ENCODE data around the gene MSI2.

Gene MSI2

DNA sequence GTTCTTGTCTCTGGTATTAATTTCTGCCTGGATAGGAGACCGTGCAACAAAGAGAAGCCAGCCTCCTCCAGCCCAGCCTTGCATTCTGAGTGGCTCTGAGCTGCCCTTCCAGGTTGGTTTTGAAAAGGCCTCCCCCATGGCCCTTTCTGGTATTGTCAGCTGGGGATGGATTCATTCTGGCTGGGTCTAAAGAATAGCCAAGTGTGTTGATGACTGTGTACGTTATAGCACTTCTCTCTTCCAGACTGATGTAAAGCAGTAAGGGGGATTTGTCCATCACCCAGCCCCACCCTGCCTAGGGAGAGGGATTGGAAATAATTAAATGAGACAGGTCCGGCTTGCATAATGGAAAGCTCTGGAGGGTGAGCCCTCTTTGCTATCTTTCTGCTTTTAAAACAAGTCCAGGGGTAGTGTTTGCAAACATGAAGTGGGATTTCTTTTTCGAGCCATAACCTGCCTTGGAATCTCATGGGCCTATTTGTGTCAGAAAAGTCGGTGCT, 146.4 kb downstream of the MSI2 start:
- Histone ChIP-seq H2BK5ac (ENCODE audit: low read length) (no peak overlapping the region), H4K91ac (ENCODE audit: low read depth, low read length, poor library complexity) (no peak overlapping the region), H3K79me1 (ENCODE audit: low read depth, low read length) (peaks cover 1% of the 10 kb centered on the region), H3K14ac (ENCODE audit: low read length) (no peak overlapping the region), H3K4ac (ENCODE audit: low read length) (no peak overlapping the region), H3K27me3 (ENCODE audit: control insufficient read depth in 3 of 3, insufficient read depth in 3 of 3, low read depth in 1 of 3, low read length in 3 of 3) (no peaks in the 10 kb centered on the region), H3K18ac (ENCODE audit: low read length) (no peak overlapping the region), H2BK120ac (ENCODE audit: low read depth, low read length) (no peak overlapping the region), H2BK12ac (ENCODE audit: low read length) (no peak overlapping the region), H3K4me1 (ENCODE audit: control insufficient read depth in 2 of 2, insufficient read depth in 1 of 2, low read depth in 1 of 2, low read length in 2 of 2) (peaks cover 48 to 54% of the 10 kb centered on the region in 2 donors), H3K9me3 (replicated peaks in 1 of 2; ENCODE audit: control insufficient read depth in 2 of 2, insufficient read depth in 1 of 2, low read depth in 1 of 2, low read length in 2 of 2) (no peaks in the 10 kb centered on the region), H3K4me3 (ENCODE audit: low read length in 2 of 2) (no peak overlapping the region), H4K8ac (ENCODE audit: low read depth, low read length) (no peak overlapping the region), H2AFZ (ENCODE audit: low read length) (no peak overlapping the region), H3K4me2 (ENCODE audit: insufficient read depth, low read length, poor library complexity, severe bottlenecking) (no peak overlapping the region), H2BK15ac (ENCODE audit: low read length) (no peak overlapping the region), H3K36me3 (replicated peaks in 1 of 2; ENCODE audit: control insufficient read depth in 2 of 2, insufficient read depth in 2 of 2, low read length in 2 of 2) (peaks cover 2 to 48% of the 10 kb centered on the region in 2 donors), H3K23ac (ENCODE audit: low read depth, low read length, poor library complexity) (no peak overlapping the region), H2AK5ac (ENCODE audit: low read depth, low read length) (peak overlapping the region; percentile 3), H3K27ac (replicated peaks; ENCODE audit: low read length) (no peak overlapping the region), H3K9ac (ENCODE audit: low read depth, low read length, poor library complexity) (no peak overlapping the region)
- no peak for DNase-seq (ENCODE audit: low spot score)
- no CpG with 5 or more reads among the region's 5 CpGs for WGBS, 2 donors (ENCODE audit: extremely low coverage in 2 of 2, insufficient read length in 2 of 2, insufficient replicate concordance in 1 of 2)

DNA sequence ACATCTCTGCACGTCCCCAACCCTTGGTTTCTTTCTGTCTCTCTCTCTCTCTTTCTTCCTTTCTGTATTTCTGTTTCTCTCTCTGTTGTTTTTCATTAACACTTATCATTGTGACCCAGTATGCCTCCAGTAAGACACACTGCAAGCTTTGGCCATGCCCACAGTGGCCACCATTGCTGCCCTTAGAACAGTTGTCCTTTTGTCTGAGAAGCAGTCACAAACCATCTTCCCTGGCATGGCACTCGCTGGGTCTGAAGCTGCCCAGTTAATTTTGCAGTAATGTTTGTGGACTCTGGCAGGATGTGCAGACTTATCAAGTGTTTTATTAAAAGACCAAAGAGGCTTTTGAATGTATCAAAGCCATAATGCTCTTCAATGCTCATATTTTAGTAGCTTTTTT, 146.9 kb downstream of the MSI2 start:
- H3K36me3 ChIP-seq (replicated peaks in 1 of 2; ENCODE audit: control insufficient read depth in 2 of 2, insufficient read depth in 2 of 2, low read length in 2 of 2), result peaks cover 2 to 48% of the 10 kb centered on the region in 2 donors
- no peak for DNase-seq (ENCODE audit: low spot score)
- H4K91ac ChIP-seq (ENCODE audit: low read depth, low read length, poor library complexity), result no peak overlapping the region
- no peak overlapping the region for H3K27ac ChIP-seq (replicated peaks; ENCODE audit: low read length)
- H2AFZ ChIP-seq (ENCODE audit: low read length), result no peak overlapping the region
- peak overlapping the region; percentile 65 for H3K18ac ChIP-seq (ENCODE audit: low read length)
- peak overlapping the region; percentile 3 for H2AK5ac ChIP-seq (ENCODE audit: low read depth, low read length)
- no peak overlapping the region for H3K4me2 ChIP-seq (ENCODE audit: insufficient read depth, low read length, poor library complexity, severe bottlenecking)
- H3K27me3 ChIP-seq (ENCODE audit: control insufficient read depth in 3 of 3, insufficient read depth in 3 of 3, low read depth in 1 of 3, low read length in 3 of 3), result no peaks in the 10 kb centered on the region
- H2BK15ac ChIP-seq (ENCODE audit: low read length), result no peak overlapping the region
- no peak overlapping the region for H4K8ac ChIP-seq (ENCODE audit: low read depth, low read length)
- no peak overlapping the region for H2BK12ac ChIP-seq (ENCODE audit: low read length)
- no peak overlapping the region for H3K23ac ChIP-seq (ENCODE audit: low read depth, low read length, poor library complexity)
- no CpG with 5 or more reads among the region's 2 CpGs for WGBS, 2 donors (ENCODE audit: extremely low coverage in 2 of 2, insufficient read length in 2 of 2, insufficient replicate concordance in 1 of 2)
- H3K9me3 ChIP-seq (replicated peaks in 1 of 2; ENCODE audit: control insufficient read depth in 2 of 2, insufficient read depth in 1 of 2, low read depth in 1 of 2, low read length in 2 of 2), result no peaks in the 10 kb centered on the region
- H3K9ac ChIP-seq (ENCODE audit: low read depth, low read length, poor library complexity), result no peak overlapping the region
- H3K4me1 ChIP-seq (ENCODE audit: control insufficient read depth in 2 of 2, insufficient read depth in 1 of 2, low read depth in 1 of 2, low read length in 2 of 2), result peaks cover 52 to 54% of the 10 kb centered on the region in 2 donors
- no peak overlapping the region for H3K14ac ChIP-seq (ENCODE audit: low read length)
- H3K79me1 ChIP-seq (ENCODE audit: low read depth, low read length), result peaks cover 1% of the 10 kb centered on the region
- no peak overlapping the region for H2BK120ac ChIP-seq (ENCODE audit: low read depth, low read length)
- no peak overlapping the region for H3K4ac ChIP-seq (ENCODE audit: low read length)
- H2BK5ac ChIP-seq (ENCODE audit: low read length), result no peak overlapping the region
- no peak overlapping the region for H3K4me3 ChIP-seq (ENCODE audit: low read length in 2 of 2)

DNA sequence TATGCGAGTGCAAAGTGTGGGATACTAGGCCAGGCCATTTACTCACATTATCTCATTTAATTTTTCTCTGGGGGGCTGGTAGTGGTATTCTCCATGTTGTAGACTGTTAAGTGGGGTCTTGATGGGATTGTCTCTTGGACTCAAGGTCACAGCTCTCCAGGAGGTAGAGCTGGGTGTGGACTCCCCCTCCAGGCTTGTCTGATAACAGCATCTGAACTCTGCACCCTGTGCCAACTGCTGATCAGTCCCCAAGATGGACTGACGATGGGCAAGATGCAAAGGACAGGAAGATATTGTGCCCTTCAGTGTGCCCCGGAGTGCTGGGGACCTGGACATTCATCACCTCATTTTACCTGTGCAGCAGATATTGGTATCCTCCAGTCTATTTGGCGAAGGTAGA, 147.8 kb downstream of the MSI2 start:
- no peak for DNase-seq (ENCODE audit: low spot score)
- no CpG with 5 or more reads among the region's 4 CpGs for WGBS, 2 donors (ENCODE audit: extremely low coverage in 2 of 2, insufficient read length in 2 of 2, insufficient replicate concordance in 1 of 2)
- peak overlapping the region; percentile 69 for H3K18ac ChIP-seq (ENCODE audit: low read length)
- no peak overlapping the region for H2BK120ac ChIP-seq (ENCODE audit: low read depth, low read length)
- H3K4me1 ChIP-seq (ENCODE audit: control insufficient read depth in 2 of 2, insufficient read depth in 1 of 2, low read depth in 1 of 2, low read length in 2 of 2), result peaks cover 56 to 62% of the 10 kb centered on the region in 2 donors
- no peaks in the 10 kb centered on the region for H3K9me3 ChIP-seq (replicated peaks in 1 of 2; ENCODE audit: control insufficient read depth in 2 of 2, insufficient read depth in 1 of 2, low read depth in 1 of 2, low read length in 2 of 2)
- no peak overlapping the region for H4K91ac ChIP-seq (ENCODE audit: low read depth, low read length, poor library complexity)
- H3K23ac ChIP-seq (ENCODE audit: low read depth, low read length, poor library complexity), result no peak overlapping the region
- H3K14ac ChIP-seq (ENCODE audit: low read length), result no peak overlapping the region
- H3K4me2 ChIP-seq (ENCODE audit: insufficient read depth, low read length, poor library complexity, severe bottlenecking), result no peak overlapping the region
- no peaks in the 10 kb centered on the region for H3K27me3 ChIP-seq (ENCODE audit: control insufficient read depth in 3 of 3, insufficient read depth in 3 of 3, low read depth in 1 of 3, low read length in 3 of 3)
- H4K8ac ChIP-seq (ENCODE audit: low read depth, low read length), result no peak overlapping the region
- H3K36me3 ChIP-seq (replicated peaks in 1 of 2; ENCODE audit: control insufficient read depth in 2 of 2, insufficient read depth in 2 of 2, low read length in 2 of 2), result peaks cover 2 to 48% of the 10 kb centered on the region in 2 donors
- H3K9ac ChIP-seq (ENCODE audit: low read depth, low read length, poor library complexity), result no peak overlapping the region
- no peak overlapping the region for H2BK15ac ChIP-seq (ENCODE audit: low read length)
- H2BK5ac ChIP-seq (ENCODE audit: low read length), result no peak overlapping the region
- H2AFZ ChIP-seq (ENCODE audit: low read length), result no peak overlapping the region
- H2AK5ac ChIP-seq (ENCODE audit: low read depth, low read length), result no peak overlapping the region
- H3K4me3 ChIP-seq (ENCODE audit: low read length in 2 of 2), result no peak overlapping the region
- no peak overlapping the region for H3K27ac ChIP-seq (replicated peaks; ENCODE audit: low read length)
- H3K79me1 ChIP-seq (ENCODE audit: low read depth, low read length), result peaks cover 1% of the 10 kb centered on the region
- H2BK12ac ChIP-seq (ENCODE audit: low read length), result no peak overlapping the region
- no peak overlapping the region for H3K4ac ChIP-seq (ENCODE audit: low read length)

DNA sequence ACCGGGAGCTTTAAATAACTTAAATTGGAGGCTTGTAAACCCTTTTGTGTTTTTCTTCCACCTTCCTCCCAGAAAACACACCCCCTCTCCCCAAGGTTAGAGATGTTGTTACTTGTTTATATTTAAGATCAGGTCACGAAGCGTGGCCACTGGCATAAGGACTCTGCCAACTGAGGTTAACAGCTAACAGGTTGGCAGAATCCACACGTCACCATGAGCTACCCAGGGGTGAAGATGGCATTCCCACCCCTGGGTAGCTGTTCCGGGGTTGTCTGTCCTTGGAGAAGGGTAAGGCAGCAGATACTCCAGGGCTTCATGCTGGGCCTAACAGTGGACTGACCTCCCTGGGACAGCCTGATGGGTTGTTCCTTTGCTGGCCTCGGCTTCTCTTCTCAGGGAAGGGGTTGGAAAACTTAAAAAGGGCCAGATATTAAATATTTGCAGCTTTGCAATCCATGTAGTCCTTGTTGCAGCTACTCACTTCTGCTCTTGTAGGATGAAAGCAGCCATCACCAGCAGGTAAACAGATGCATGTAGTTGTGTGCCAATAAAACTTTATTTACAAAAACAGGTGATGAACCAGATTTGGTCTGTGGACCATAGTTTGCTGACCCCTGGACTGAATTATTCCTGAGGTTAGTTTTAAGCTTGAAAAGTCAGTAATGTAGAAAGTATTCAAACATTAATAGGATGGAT, 148.6 kb downstream of the MSI2 start:
- Histone ChIP-seq H2BK5ac (ENCODE audit: low read length) (peak overlapping the region; percentile 17), H3K27me3 (ENCODE audit: control insufficient read depth in 3 of 3, insufficient read depth in 3 of 3, low read depth in 1 of 3, low read length in 3 of 3) (no peaks in the 10 kb centered on the region), H3K79me1 (ENCODE audit: low read depth, low read length) (peaks cover 4% of the 10 kb centered on the region), H3K9me3 (replicated peaks in 1 of 2; ENCODE audit: control insufficient read depth in 2 of 2, insufficient read depth in 1 of 2, low read depth in 1 of 2, low read length in 2 of 2) (no peaks in the 10 kb centered on the region), H3K9ac (ENCODE audit: low read depth, low read length, poor library complexity) (no peak overlapping the region), H2BK120ac (ENCODE audit: low read depth, low read length) (no peak overlapping the region), H2BK15ac (ENCODE audit: low read length) (peak overlapping the region; percentile 5), H2BK12ac (ENCODE audit: low read length) (peak overlapping the region; percentile 63), H3K4me1 (ENCODE audit: control insufficient read depth in 2 of 2, insufficient read depth in 1 of 2, low read depth in 1 of 2, low read length in 2 of 2) (peaks cover 61 to 67% of the 10 kb centered on the region in 2 donors), H3K18ac (ENCODE audit: low read length) (peak overlapping the region; percentile 76), H3K36me3 (replicated peaks in 1 of 2; ENCODE audit: control insufficient read depth in 2 of 2, insufficient read depth in 2 of 2, low read length in 2 of 2) (peaks cover 2 to 49% of the 10 kb centered on the region in 2 donors), H2AK5ac (ENCODE audit: low read depth, low read length) (no peak overlapping the region), H2AFZ (ENCODE audit: low read length) (no peak overlapping the region), H3K23ac (ENCODE audit: low read depth, low read length, poor library complexity) (no peak overlapping the region), H4K8ac (ENCODE audit: low read depth, low read length) (no peak overlapping the region), H3K4me3 (ENCODE audit: low read length in 2 of 2) (no peak overlapping the region), H3K4ac (ENCODE audit: low read length) (no peak overlapping the region), H3K27ac (replicated peaks; ENCODE audit: low read length) (peak overlapping the region; percentile 58), H3K14ac (ENCODE audit: low read length) (no peak overlapping the region), H3K4me2 (ENCODE audit: insufficient read depth, low read length, poor library complexity, severe bottlenecking) (no peak overlapping the region), H4K91ac (ENCODE audit: low read depth, low read length, poor library complexity) (no peak overlapping the region)
- no CpG with 5 or more reads among the region's 6 CpGs for WGBS, 2 donors (ENCODE audit: extremely low coverage in 2 of 2, insufficient read length in 2 of 2, insufficient replicate concordance in 1 of 2)
- DNase-seq (ENCODE audit: low spot score), result no peak

Data from neuronal stem cell (in vitro differentiated cells).